ENCODE measurements around the gene NOP56. TPM values are rescaled to one million over a fixed set of nuclear protein-coding genes. Genes with fewer than 3 reads are reported as not detected.
"Not testable (repeated sequence)": the region's sequence is repeated elsewhere in the genome, so short reads cannot be mapped to it uniquely, and the experiment has no call there.

The NOP56 gene
- total RNA-seq, 1 donor from 2014 or later, result 517 TPM

- Mint-ChIP-seq H3K36me3 (ENCODE audit: low read depth) (peaks cover 5% of the 10 kb centered on the region), H3K27ac (ENCODE audit: unreplicated experiment) (no peak overlapping the region), H3K27me3 (ENCODE audit: low read depth) (peaks cover 72% of the 10 kb centered on the region), H3K4me1 (peaks cover 20% of the 10 kb centered on the region), H3K4me3 (peak overlapping the region; percentile 79), H3K9me3 (no peaks in the 10 kb centered on the region)
- TF ChIP-seq CTCF (conservative IDR thresholded peaks at IDR 0.05), result no peak
- DNase-seq (ENCODE audit: low read depth, low spot score), result no peak
Measured at GRCh38 chr20:2695206-2695983, 43.0 kb downstream of the NOP56 start.

- H3K9me3 Mint-ChIP-seq; H3K27ac Mint-ChIP-seq (ENCODE audit: unreplicated experiment); DNase-seq (ENCODE audit: low read depth, low spot score); H3K36me3 Mint-ChIP-seq (ENCODE audit: low read depth): not testable (repeated sequence)
- H3K4me3 Mint-ChIP-seq, result peak overlapping the region; percentile 79
- peaks cover 18% of the 10 kb centered on the region for H3K4me1 Mint-ChIP-seq
- peaks cover 71% of the 10 kb centered on the region for H3K27me3 Mint-ChIP-seq (ENCODE audit: low read depth)
Measured at GRCh38 chr20:2695984-2696525, 43.6 kb downstream of the NOP56 start.

GRCh38 chr20:2696646-2697045, 44.2 kb downstream of the NOP56 start:
- no peak overlapping the region for H3K4me3 Mint-ChIP-seq
- peaks cover 13% of the 10 kb centered on the region for H3K4me1 Mint-ChIP-seq
- H3K27me3 Mint-ChIP-seq (ENCODE audit: low read depth), result peaks cover 68% of the 10 kb centered on the region

GRCh38 chr20:2697768-2698167, 45.3 kb downstream of the NOP56 start:
- Mint-ChIP-seq H3K27me3 (ENCODE audit: low read depth) (peaks cover 66% of the 10 kb centered on the region), H3K4me1 (peaks cover 11% of the 10 kb centered on the region), H3K36me3 (ENCODE audit: low read depth) (peaks cover 3% of the 10 kb centered on the region), H3K4me3 (no peak overlapping the region), H3K27ac (ENCODE audit: unreplicated experiment) (no peak overlapping the region), H3K9me3 (no peaks in the 10 kb centered on the region)
- no peak for DNase-seq (ENCODE audit: low read depth, low spot score)
- no peak for TF ChIP-seq CTCF (conservative IDR thresholded peaks at IDR 0.05)

More at GRCh38 chr20:2696646-2697045, 44.2 kb downstream of the NOP56 start:
- H3K27ac Mint-ChIP-seq (ENCODE audit: unreplicated experiment), result no peak overlapping the region
- TF ChIP-seq CTCF (conservative IDR thresholded peaks at IDR 0.05), result no peak
- no peak for DNase-seq (ENCODE audit: low read depth, low spot score)
- no peaks in the 10 kb centered on the region for H3K9me3 Mint-ChIP-seq
- peaks cover 5% of the 10 kb centered on the region for H3K36me3 Mint-ChIP-seq (ENCODE audit: low read depth)

- Mint-ChIP-seq H3K9me3 (no peaks in the 10 kb centered on the region), H3K27ac (ENCODE audit: unreplicated experiment) (no peak overlapping the region), H3K36me3 (ENCODE audit: low read depth) (peaks cover 3% of the 10 kb centered on the region), H3K4me1 (peaks cover 11% of the 10 kb centered on the region), H3K4me3 (no peak overlapping the region), H3K27me3 (ENCODE audit: low read depth) (peaks cover 66% of the 10 kb centered on the region)
- no peak for DNase-seq (ENCODE audit: low read depth, low spot score)
- TF ChIP-seq CTCF (conservative IDR thresholded peaks at IDR 0.05), result no peak
Measured at GRCh38 chr20:2698186-2698817, 45.9 kb downstream of the NOP56 start.

- TF ChIP-seq CTCF (conservative IDR thresholded peaks at IDR 0.05), result no peak
- no peak for DNase-seq (ENCODE audit: low read depth, low spot score)
- H3K27me3 Mint-ChIP-seq (ENCODE audit: low read depth), result peaks cover 65% of the 10 kb centered on the region
- H3K4me1 Mint-ChIP-seq, result peaks cover 11% of the 10 kb centered on the region
- no peak overlapping the region for H3K4me3 Mint-ChIP-seq
- H3K9me3 Mint-ChIP-seq, result no peaks in the 10 kb centered on the region
- H3K36me3 Mint-ChIP-seq (ENCODE audit: low read depth), result peaks cover 3% of the 10 kb centered on the region
- H3K27ac Mint-ChIP-seq (ENCODE audit: unreplicated experiment), result no peak overlapping the region
Measured at GRCh38 chr20:2698912-2699311, 46.5 kb downstream of the NOP56 start.

Measured in neural crest cell (in vitro differentiated cells).